Left lung (tissue), 10 donors: ENCODE results near the gene MGAT5. TPM values are rescaled to one million over a fixed set of nuclear protein-coding genes. Genes with fewer than 3 reads are reported as not detected.

ENCODE experiments used
- ATAC-seq: fragments of 200-7000 bp; cut with Tn5 transposase; one replicate; pipeline ENCODE4 v1.9.1; 2020; ENCODE audit warnings: moderate library complexity
- DNase-seq, 4 donors: peaks; one replicate each; pipeline ENCODE4 v3.0.0-alpha.2; 2013 to 2020
- H3K27ac ChIP-seq, 2 donors: fragments of 200-600 bp; sonication (generic) in 1 of 2; one replicate each; pipeline versions ENCODE4 v1.5.0 to v1.8.0; 2020 to 2021
- H3K27me3 ChIP-seq, 2 donors: fragments of 200-600 bp; sonication (generic) in 1 of 2; one replicate each; pipeline versions ENCODE4 v1.5.0 to v1.8.0; 2020 to 2021
- H3K36me3 ChIP-seq, 2 donors: fragments of 200-600 bp; sonication (generic) in 1 of 2; one replicate each; pipeline versions ENCODE4 v1.5.0 to v1.8.0; 2020 to 2021
- H3K4me1 ChIP-seq, 2 donors: fragments of 200-600 bp; one replicate each; pipeline ENCODE4 v1.8.0; 2021
- H3K4me3 ChIP-seq, 2 donors: fragments of 200-600 bp; sonication (generic) in 1 of 2; one replicate each; pipeline versions ENCODE4 v1.5.0 to v1.8.0; 2020 to 2021; ENCODE audit warnings: mild to moderate bottlenecking in 1 of 2
- H3K9me3 ChIP-seq, 2 donors: fragments of 200-600 bp; sonication (generic) in 1 of 2; one replicate each; pipeline versions ENCODE4 v1.5.0 to v1.8.0; 2020 to 2021
- CTCF ChIP-seq, 2 donors: fragments of 200-600 bp; sonication (generic) in 1 of 2; IDR thresholded peaks; one replicate each; pipeline versions ENCODE4 v1.5.0 to v1.8.0; 2021; ENCODE audit warnings: antibody characterized with exemption in 2 of 2
- intact Hi-C, 2 donors: fragments of 100-400 bp; cut with DNase I; formaldehyde crosslinking; loops; one replicate each; pipeline versions ENCODE4 v1.11.2 to v1.14.2; 2022
- polyA plus RNA-seq, 6 donors: library from polyadenylated mRNA; unstranded; fragments of 120-200 nt; gene quantifications; one replicate each; pipeline ENCODE4 v1.2.1, GENCODE V29; 2013; ENCODE audit not compliant: insufficient read length in 6 of 6
- total RNA-seq, 2 donors: library from RNA; stranded (reverse); fragmentation: NEBNext Ultra II Directional; extraction: Animal tissue kit (Norgen Biotek cat#: 25700); gene quantifications; one replicate each; pipeline ENCODE4 v1.2.1, GENCODE V29; 2021
- donor health status: DM: no; HTN: yes; CAD: no.
- donor health status: DM: no; HTN: no; CAD: no.

The MGAT5 gene
- total and polyA plus RNA-seq, 8 donors: 24.5 to 57.0 (median 28.1) TPM

GRCh38 chr2:134250840-134251461 is 2.9 kb upstream of the MGAT5 start:
- DNase-seq (no peak), ATAC-seq (no peak)
- H3K36me3 ChIP-seq: peaks cover 0 to 5% of the 10 kb centered on the region in 2 donors
- no peak for TF ChIP-seq CTCF (IDR thresholded peaks at IDR 0.05)
- H3K27me3 ChIP-seq: no peaks in the 10 kb centered on the region
- intact Hi-C loops: loop anchor here in 1 of 2 donors (10.0 kb wide), 1 partner anchor 154 kb away; no protein-coding TSS in a partner anchor
- H3K4me3 ChIP-seq: no peak overlapping the region
- H3K9me3 ChIP-seq: no peaks in the 10 kb centered on the region
- H3K27ac ChIP-seq: no peak overlapping the region
- H3K4me1 ChIP-seq: peaks cover 2 to 60% of the 10 kb centered on the region in 2 donors

GRCh38 chr2:134252092-134252750 is 1.7 kb upstream of the MGAT5 start:
- H3K36me3 ChIP-seq: peaks cover 0 to 5% of the 10 kb centered on the region in 2 donors
- TF ChIP-seq CTCF (IDR thresholded peaks at IDR 0.05): no peak
- no peaks in the 10 kb centered on the region for H3K27me3 ChIP-seq
- no peak for ATAC-seq
- no peak overlapping the region for H3K27ac ChIP-seq
- peaks cover 0 to 49% of the 10 kb centered on the region in 2 donors for H3K4me1 ChIP-seq
- H3K4me3 ChIP-seq: no peak overlapping the region
- no peak for DNase-seq
- H3K9me3 ChIP-seq: no peaks in the 10 kb centered on the region
- intact Hi-C loops: loop anchor here in 1 of 2 donors (10.0 kb wide), 1 partner anchor 153 kb away; no protein-coding TSS in a partner anchor

- H3K36me3 ChIP-seq: peaks cover 0 to 5% of the 10 kb centered on the region in 2 donors
- peaks cover 0 to 47% of the 10 kb centered on the region in 2 donors for H3K4me1 ChIP-seq
- no peak for TF ChIP-seq CTCF (IDR thresholded peaks at IDR 0.05)
- peak overlapping the region in 1 of 2 donors; percentile 55 for H3K27ac ChIP-seq
- no peak for DNase-seq
- H3K9me3 ChIP-seq: no peaks in the 10 kb centered on the region
- peak; percentile 6 for ATAC-seq
- intact Hi-C loops: loop anchor here in 1 of 2 donors (10.0 kb wide), 1 partner anchor 152 kb away; no protein-coding TSS in a partner anchor
- H3K4me3 ChIP-seq: no peak overlapping the region
- H3K27me3 ChIP-seq: no peaks in the 10 kb centered on the region
Observed at GRCh38 chr2:134253117-134253704, 661 bp upstream of the MGAT5 start.

- no peak overlapping the region for H3K27ac ChIP-seq
- H3K9me3 ChIP-seq: no peaks in the 10 kb centered on the region
- intact Hi-C loops: loop anchor here in 1 of 2 donors (10.0 kb wide), 1 partner anchor 150 kb away; no protein-coding TSS in a partner anchor
Observed at GRCh38 chr2:134254824-134255223, 952 bp downstream of the MGAT5 start.

More at GRCh38 chr2:134254824-134255223, 952 bp downstream of the MGAT5 start:
- no peak for TF ChIP-seq CTCF (IDR thresholded peaks at IDR 0.05)
- no peak for ATAC-seq
- DNase-seq: no peak
- no peaks in the 10 kb centered on the region for H3K27me3 ChIP-seq
- peaks cover 0 to 5% of the 10 kb centered on the region in 2 donors for H3K36me3 ChIP-seq
- H3K4me3 ChIP-seq: no peak overlapping the region
- peaks cover 1 to 46% of the 10 kb centered on the region in 2 donors for H3K4me1 ChIP-seq
